HG02852 (cell line): ENCODE data around the gene CYTH4.
"Not testable (repeated sequence)": the region's sequence is repeated elsewhere in the genome, so short reads cannot be mapped to it uniquely, and the experiment has no call there.

Experiments used
- ATAC-seq: cut with Tn5 transposase; IDR thresholded peaks from one replicate; pipeline ENCODE4 v1.9.1; 2021; ENCODE audit warnings: mild to moderate bottlenecking, moderate library complexity; ENCODE audit not compliant: unreplicated experiment

Gene CYTH4

GRCh38 chr22:37282385-37282677 lies at the start of gene CYTH4:
CYTH4 (plus strand) TSS chr22:37282508; CDS start chr22:37282570, 62 bp downstream.
- no peak for ATAC-seq

GRCh38 chr22:37233371-37233750 lies 48.9 kb upstream of the CYTH4 start:
- ATAC-seq: not testable (repeated sequence)

- ATAC-seq: no peak
These were observed 48.3 kb upstream of the CYTH4 start for GRCh38 chr22:37233751-37234631.

- ATAC-seq: no peak
These were observed 47.3 kb upstream of the CYTH4 start for GRCh38 chr22:37234736-37235711.

- no peak for ATAC-seq
These were observed 46.3 kb upstream of the CYTH4 start for GRCh38 chr22:37235897-37236607.

GRCh38 chr22:37237371-37238268 lies 44.7 kb upstream of the CYTH4 start:
- no peak for ATAC-seq

- ATAC-seq: no peak
These were observed 42.7 kb upstream of the CYTH4 start for GRCh38 chr22:37239336-37240239.

- ATAC-seq: no peak
These were observed 41.9 kb upstream of the CYTH4 start for GRCh38 chr22:37240240-37240940.

GRCh38 chr22:37240941-37241320 lies 41.4 kb upstream of the CYTH4 start:
- no peak for ATAC-seq

- no peak for ATAC-seq
These were observed 40.8 kb upstream of the CYTH4 start for GRCh38 chr22:37241351-37242142.

GRCh38 chr22:37242395-37242918 lies 39.9 kb upstream of the CYTH4 start:
- peak; percentile 57 for ATAC-seq

- peak; percentile 7 for ATAC-seq
These were observed 38.8 kb upstream of the CYTH4 start for GRCh38 chr22:37243402-37244113.

GRCh38 chr22:37244114-37244921 lies 38.0 kb upstream of the CYTH4 start, which contains the start of gene RAC2:
RAC2 (minus strand) TSS chr22:37244269; CDS start chr22:37244148, 121 bp downstream.
- peak; percentile 46 for ATAC-seq

- ATAC-seq: no peak
These were observed 37.2 kb upstream of the CYTH4 start for GRCh38 chr22:37244922-37245722.

- ATAC-seq: no peak
These were observed 36.6 kb upstream of the CYTH4 start for GRCh38 chr22:37245740-37246139.
